GM23248 (cell line): Measurements from ENCODE around the gene TMEM117. TPM values are rescaled to one million over a fixed set of nuclear protein-coding genes. Genes with fewer than 3 reads are reported as not detected.

Experiments
- DNase-seq: peaks from one replicate; pipeline ENCODE4 v3.0.0-alpha.2; 2015
- H2AFZ ChIP-seq: fragments of 200-600 bp; sonication (generic); 2 replicates; pipeline ENCODE4 v1.6.1; 2016; ENCODE audit warnings: antibody characterized with exemption
- H3F3A ChIP-seq: fragments of 200-600 bp; sonication (generic); 2 replicates; pipeline ENCODE4 v1.6.1; 2016; ENCODE audit warnings: mild to moderate bottlenecking, antibody characterized with exemption, mixed run types; ENCODE audit not compliant: insufficient read depth
- H3K27ac ChIP-seq: fragments of 200-600 bp; sonication (generic); 2 replicates; pipeline ENCODE4 v1.5.1; 2016; ENCODE audit warnings: mild to moderate bottlenecking
- H3K27me3 ChIP-seq: fragments of 200-600 bp; sonication (generic); replicated peaks from 2 replicates; pipeline ENCODE4 v1.6.1; 2016; ENCODE audit warnings: mild to moderate bottlenecking; ENCODE audit not compliant: insufficient read depth
- H3K36me3 ChIP-seq: fragments of 200-600 bp; sonication (generic); 2 replicates; pipeline ENCODE4 v1.6.1; 2016; ENCODE audit warnings: low read depth, mild to moderate bottlenecking
- H3K4me1 ChIP-seq: fragments of 200-600 bp; sonication (generic); 2 replicates; pipeline ENCODE4 v1.6.1; 2016; ENCODE audit warnings: mild to moderate bottlenecking; ENCODE audit not compliant: insufficient read depth
- H3K4me2 ChIP-seq: fragments of 200-600 bp; sonication (generic); one replicate; pipeline ENCODE4 v1.6.1; 2016; ENCODE audit warnings: mild to moderate bottlenecking; ENCODE audit not compliant: unreplicated experiment
- H3K4me3 ChIP-seq: fragments of 200-600 bp; sonication (generic); 2 replicates; pipeline ENCODE4 v1.5.1; 2016; ENCODE audit warnings: mild to moderate bottlenecking
- H3K79me2 ChIP-seq: fragments of 200-600 bp; sonication (generic); 2 replicates; pipeline ENCODE4 v1.6.1; 2016; ENCODE audit warnings: mild to moderate bottlenecking; ENCODE audit not compliant: insufficient read depth
- H3K9ac ChIP-seq: fragments of 200-600 bp; sonication (generic); 2 replicates; pipeline ENCODE4 v1.6.1; 2016; ENCODE audit warnings: mild to moderate bottlenecking
- H3K9me2 ChIP-seq: fragments of 200-600 bp; sonication (generic); 2 replicates; pipeline ENCODE4 v1.6.1; 2016; ENCODE audit warnings: mixed run types, mild to moderate bottlenecking, moderate library complexity; ENCODE audit not compliant: insufficient read depth
- H3K9me3 ChIP-seq: fragments of 200-600 bp; sonication (generic); one replicate; pipeline ENCODE4 v1.6.1; 2017; ENCODE audit warnings: low read depth
- H4K20me1 ChIP-seq: fragments of 200-600 bp; sonication (generic); 2 replicates; pipeline ENCODE4 v1.6.0; 2016; ENCODE audit not compliant: insufficient read depth
- EZH2 ChIP-seq: fragments of 200-600 bp; sonication (generic); IDR thresholded peaks from 2 replicates; pipeline ENCODE4 v1.6.1; 2018; ENCODE audit warnings: antibody characterized with exemption, mild to moderate bottlenecking; ENCODE audit not compliant: insufficient read depth, poor library complexity, severe bottlenecking
- EZH2phosphoT487 ChIP-seq: fragments of 200-600 bp; sonication (generic); IDR thresholded peaks from 2 replicates; pipeline ENCODE4 v1.6.1; 2018; ENCODE audit warnings: antibody characterized with exemption, moderate library complexity, mild to moderate bottlenecking, low read depth; ENCODE audit not compliant: insufficient read depth
- WGBS, 2 experiments: methylation state at CpG; one replicate each; pipeline ENCODE4 v1.1.6; 2015 to 2017; ENCODE audit warnings: low lambda C conversion rate in 2 of 2, low coverage in 1 of 2; ENCODE audit errors: missing lambda C conversion rate in 2 of 2; 5-methylcytosine and 5-hydroxymethylcytosine counted together
- in situ Hi-C: fragments of 300-500 bp; cut with MboI; formaldehyde crosslinking; loops from 2 replicates; pipeline ENCODE4 v1.15.0; 2020
- polyA plus RNA-seq: library from polyadenylated mRNA; unstranded; fragments of >200 nt; fragmentation: Nextera tagmentation; extraction: Ambion mirVana; gene quantifications from 2 replicates; pipeline ENCODE4 v1.2.1, GENCODE V29; 2016
- total RNA-seq: library from RNA; depleted of rRNA; stranded (reverse); fragments of >200 nt; shearing (Covaris generic); gene quantifications from 2 replicates; pipeline ENCODE4 v1.2.3, GENCODE V29; 2014

TMEM117 gene
- total and polyA plus RNA-seq, 2 experiments from 2014 or later: 12.1 to 19.1 TPM

DNA sequence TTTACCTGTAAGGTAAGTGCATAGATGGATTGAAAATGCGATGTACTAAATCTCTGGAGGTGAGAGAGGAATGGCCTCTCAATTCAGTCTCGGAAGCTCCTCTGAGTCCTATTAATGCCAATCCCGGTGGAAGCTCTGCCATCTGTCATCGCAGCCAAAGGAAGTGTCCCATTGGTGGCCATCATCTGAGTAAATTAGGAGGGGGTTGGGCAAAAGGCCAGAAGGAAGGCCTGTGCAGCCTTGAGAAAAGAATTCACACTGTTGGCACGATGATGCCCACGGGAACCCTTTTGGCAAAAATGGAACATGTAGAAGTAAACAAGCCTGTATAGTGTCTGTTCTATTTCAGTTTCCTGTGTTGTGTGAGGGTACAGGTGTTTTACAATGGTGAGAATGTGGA lies 545.5 kb downstream of the TMEM117 start:
- Histone ChIP-seq H3K4me2 (no peak overlapping the region), H3K36me3 (no peaks in the 10 kb centered on the region), H3K79me2 (no peaks in the 10 kb centered on the region), H3K9me2 (no peaks in the 10 kb centered on the region), H3K9ac (no peak overlapping the region), H3K9me3 (no peaks in the 10 kb centered on the region), H3K27me3 (no peaks in the 10 kb centered on the region), H2AFZ (no peak overlapping the region), H4K20me1 (no peaks in the 10 kb centered on the region), H3K4me1 (no peaks in the 10 kb centered on the region), H3F3A (no peaks in the 10 kb centered on the region), H3K27ac (no peak overlapping the region), H3K4me3 (no peak overlapping the region)
- 88 to 91% methylated on average over 6 of the region's 6 CpGs for WGBS, 2 experiments
- in situ Hi-C loops: no loop called here
- no peak for TF ChIP-seq EZH2phosphoT487
- no peak for TF ChIP-seq EZH2
- DNase-seq: no peak

DNA sequence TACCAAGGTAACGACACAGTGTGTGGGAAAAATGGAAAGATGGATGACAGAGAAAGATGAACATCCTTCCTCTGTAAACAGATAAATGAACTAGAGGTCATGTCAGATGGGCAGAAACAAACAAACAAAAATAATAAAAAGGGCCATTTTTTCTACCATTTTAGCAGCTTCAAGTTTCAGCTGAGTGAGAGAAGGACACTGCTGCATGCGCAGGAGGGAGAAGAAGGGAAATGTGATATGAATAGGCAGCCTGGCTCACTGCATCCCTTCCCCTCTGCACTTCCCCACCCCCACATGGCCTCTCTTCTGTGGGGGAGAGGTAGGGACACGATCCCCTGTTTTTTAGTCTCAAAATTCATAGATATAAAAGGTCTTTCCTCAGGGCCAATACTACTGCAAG lies 548.3 kb downstream of the TMEM117 start:
- no peaks in the 10 kb centered on the region for H3K27me3 ChIP-seq
- no peak overlapping the region for H3K4me3 ChIP-seq
- H3K4me2 ChIP-seq: no peak overlapping the region
- DNase-seq: no peak
- no peaks in the 10 kb centered on the region for H3K9me3 ChIP-seq
- no peaks in the 10 kb centered on the region for H3K4me1 ChIP-seq
- H3K27ac ChIP-seq: no peak overlapping the region
- TF ChIP-seq EZH2: no peak
- TF ChIP-seq EZH2phosphoT487: no peak
- in situ Hi-C loops: no loop called here
- no peak overlapping the region for H3K9ac ChIP-seq
- 71 to 72% methylated on average over 3 of the region's 3 CpGs for WGBS, 2 experiments
- H2AFZ ChIP-seq: no peak overlapping the region
- H4K20me1 ChIP-seq: no peaks in the 10 kb centered on the region
- H3K36me3 ChIP-seq: no peaks in the 10 kb centered on the region
- no peaks in the 10 kb centered on the region for H3K9me2 ChIP-seq
- no peaks in the 10 kb centered on the region for H3F3A ChIP-seq
- no peaks in the 10 kb centered on the region for H3K79me2 ChIP-seq

DNA sequence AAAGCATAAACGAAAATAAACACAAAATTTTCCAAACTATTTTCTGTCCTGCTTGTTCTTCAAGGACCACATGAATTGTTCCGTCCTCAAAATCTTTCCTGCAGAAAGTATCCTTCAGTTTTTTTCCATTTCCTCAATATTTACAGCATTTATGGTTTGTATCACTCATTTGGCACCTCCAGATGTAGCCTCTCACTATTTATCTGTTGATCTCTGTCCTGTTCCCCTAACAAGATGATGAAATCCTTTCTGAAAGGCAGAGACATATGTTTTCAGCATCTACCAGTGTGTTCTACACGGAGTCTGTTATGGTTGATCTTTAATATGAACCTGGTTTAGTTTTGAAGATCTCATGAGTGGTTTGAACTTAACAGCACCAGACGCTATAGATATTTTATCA lies 550.1 kb downstream of the TMEM117 start:
- H3K9ac ChIP-seq: no peak overlapping the region
- no peak overlapping the region for H3K4me2 ChIP-seq
- no peak overlapping the region for H3K4me3 ChIP-seq
- no peaks in the 10 kb centered on the region for H3K27me3 ChIP-seq
- H4K20me1 ChIP-seq: no peaks in the 10 kb centered on the region
- no peaks in the 10 kb centered on the region for H3F3A ChIP-seq
- no peaks in the 10 kb centered on the region for H3K4me1 ChIP-seq
- H2AFZ ChIP-seq: no peak overlapping the region
- 34 to 39% methylated on average over 4 of the region's 4 CpGs for WGBS, 2 experiments
- H3K79me2 ChIP-seq: no peaks in the 10 kb centered on the region
- no peaks in the 10 kb centered on the region for H3K9me3 ChIP-seq
- TF ChIP-seq EZH2phosphoT487 (no peak), EZH2 (no peak)
- H3K27ac ChIP-seq: no peak overlapping the region
- no peak for DNase-seq
- no peaks in the 10 kb centered on the region for H3K9me2 ChIP-seq
- H3K36me3 ChIP-seq: no peaks in the 10 kb centered on the region
- in situ Hi-C loops: no loop called here

DNA sequence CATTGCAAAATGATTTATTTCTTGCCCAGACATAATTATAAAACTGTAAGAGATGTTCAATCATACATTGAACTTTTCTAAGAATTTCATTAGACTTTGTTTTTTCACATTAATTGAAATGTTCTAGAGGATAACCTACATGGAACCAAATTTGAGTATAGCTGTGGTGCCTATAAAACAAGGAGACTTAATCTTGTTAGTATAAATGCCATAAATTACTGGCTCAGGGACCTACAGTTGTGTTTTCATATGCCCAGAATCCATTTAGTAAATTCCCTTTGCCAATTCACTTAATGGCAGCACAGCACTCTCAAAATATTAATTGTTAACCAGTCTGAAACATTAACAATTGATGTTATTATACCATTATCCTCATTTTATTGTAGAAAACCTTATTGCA lies 551.7 kb downstream of the TMEM117 start:
- no peaks in the 10 kb centered on the region for H3K36me3 ChIP-seq
- H3K4me1 ChIP-seq: no peaks in the 10 kb centered on the region
- H3F3A ChIP-seq: no peaks in the 10 kb centered on the region
- no peak for TF ChIP-seq EZH2phosphoT487
- TF ChIP-seq EZH2: no peak
- in situ Hi-C loops: no loop called here
- H3K9ac ChIP-seq: no peak overlapping the region
- H2AFZ ChIP-seq: no peak overlapping the region
- no peaks in the 10 kb centered on the region for H3K9me2 ChIP-seq
- no peaks in the 10 kb centered on the region for H3K27me3 ChIP-seq
- H3K4me2 ChIP-seq: no peak overlapping the region
- H4K20me1 ChIP-seq: no peaks in the 10 kb centered on the region
- H3K4me3 ChIP-seq: no peak overlapping the region
- H3K9me3 ChIP-seq: no peaks in the 10 kb centered on the region
- DNase-seq: no peak
- H3K27ac ChIP-seq: no peak overlapping the region
- no peaks in the 10 kb centered on the region for H3K79me2 ChIP-seq

DNA sequence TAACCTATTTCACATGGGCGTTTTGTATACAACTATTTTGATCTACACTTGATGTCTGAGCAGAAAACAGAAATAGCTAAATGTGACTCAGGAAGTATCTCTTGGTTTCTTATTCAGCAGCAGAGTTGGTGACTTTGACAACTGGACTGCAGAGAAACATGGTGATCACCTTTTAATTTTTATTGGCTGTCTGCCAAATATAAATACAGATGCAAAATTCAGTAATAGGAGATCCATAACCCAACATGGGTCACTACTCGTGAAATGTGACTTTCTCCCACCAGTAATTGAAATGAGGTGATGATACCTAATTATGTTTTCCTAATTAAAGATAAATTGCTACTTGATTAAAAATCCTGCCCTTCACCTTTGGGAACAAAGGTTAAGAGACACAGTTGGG lies 553.2 kb downstream of the TMEM117 start:
- Histone ChIP-seq H3K4me2 (no peak overlapping the region), H3K4me1 (no peaks in the 10 kb centered on the region), H3K79me2 (no peaks in the 10 kb centered on the region), H3K9me2 (no peaks in the 10 kb centered on the region), H2AFZ (no peak overlapping the region), H4K20me1 (no peaks in the 10 kb centered on the region), H3K9me3 (no peaks in the 10 kb centered on the region), H3F3A (no peaks in the 10 kb centered on the region), H3K27me3 (no peaks in the 10 kb centered on the region), H3K36me3 (no peaks in the 10 kb centered on the region), H3K4me3 (no peak overlapping the region), H3K27ac (no peak overlapping the region), H3K9ac (no peak overlapping the region)
- in situ Hi-C loops: no loop called here
- WGBS, 2 experiments: 51 to 73% methylated on average over 2 of the region's 2 CpGs
- no peak for DNase-seq
- TF ChIP-seq EZH2phosphoT487: no peak
